HEK293 (cell line): ENCODE data around the gene ABCA2.

Source experiments
- REPIN1 ChIP-seq: fragments of 450-650 bp; formaldehyde crosslinking; IDR thresholded peaks from 2 replicates; pipeline ENCODE4 v1.5.1; 2017; ENCODE audit warnings: missing biosample characterization, missing genetic modification characterization, low read depth
- WT1 ChIP-seq: fragments of 450-650 bp; formaldehyde crosslinking; IDR thresholded peaks from 2 replicates; pipeline ENCODE4 v1.5.1; 2016; ENCODE audit warnings: missing biosample characterization, missing genetic modification characterization
- ZBTB7A ChIP-seq: fragments of 450-650 bp; formaldehyde crosslinking; IDR thresholded peaks from 2 replicates; pipeline ENCODE4 v1.5.1; 2016; ENCODE audit warnings: low read depth, missing biosample characterization, missing genetic modification characterization
- ZFHX2 ChIP-seq: fragments of 450-650 bp; formaldehyde crosslinking; conservative IDR thresholded peaks from 2 replicates; pipeline ENCODE4 v1.5.1; 2016; ENCODE audit warnings: missing biosample characterization, missing genetic modification characterization
- ZFP37 ChIP-seq: fragments of 450-650 bp; formaldehyde crosslinking; IDR thresholded peaks from 2 replicates; pipeline ENCODE4 v1.5.1; 2016; ENCODE audit warnings: missing biosample characterization, missing genetic modification characterization
- ZNF10 ChIP-seq: fragments of 450-650 bp; formaldehyde crosslinking; IDR thresholded peaks from 2 replicates; pipeline ENCODE4 v1.5.1; 2017; ENCODE audit warnings: missing biosample characterization, missing genetic modification characterization
- ZNF155 ChIP-seq: fragments of 450-650 bp; formaldehyde crosslinking; IDR thresholded peaks from 2 replicates; pipeline ENCODE4 v1.5.1; 2016; ENCODE audit warnings: missing biosample characterization, missing genetic modification characterization
- ZNF311 ChIP-seq: fragments of 450-650 bp; formaldehyde crosslinking; IDR thresholded peaks from 2 replicates; pipeline ENCODE4 v1.5.1; 2017; ENCODE audit warnings: missing biosample characterization, missing genetic modification characterization, borderline replicate concordance
- ZNF335 ChIP-seq: fragments of 450-650 bp; formaldehyde crosslinking; conservative IDR thresholded peaks from 2 replicates; pipeline ENCODE4 v1.5.1; 2016; ENCODE audit warnings: missing biosample characterization, missing genetic modification characterization
- ZNF37A ChIP-seq: fragments of 450-650 bp; IDR thresholded peaks from 2 replicates; pipeline ENCODE4 v1.5.1; 2018; ENCODE audit warnings: missing biosample characterization, missing genetic modification characterization
- ZNF391 ChIP-seq: fragments of 450-650 bp; formaldehyde crosslinking; IDR thresholded peaks from 2 replicates; pipeline ENCODE4 v1.5.1; 2016; ENCODE audit warnings: low read depth, missing biosample characterization, missing genetic modification characterization, borderline replicate concordance
- ZNF416 ChIP-seq: fragments of 450-650 bp; formaldehyde crosslinking; IDR thresholded peaks from 2 replicates; pipeline ENCODE4 v1.5.1; 2016; ENCODE audit warnings: missing biosample characterization, missing genetic modification characterization
- ZNF473 ChIP-seq: fragments of 450-650 bp; formaldehyde crosslinking; IDR thresholded peaks from 2 replicates; pipeline ENCODE4 v1.5.1; 2017; ENCODE audit warnings: missing biosample characterization, missing genetic modification characterization
- ZNF513 ChIP-seq: fragments of 450-650 bp; IDR thresholded peaks from 2 replicates; pipeline ENCODE4 v1.5.1; 2018; ENCODE audit warnings: missing biosample characterization, missing genetic modification characterization
- ZNF747 ChIP-seq: fragments of 450-650 bp; formaldehyde crosslinking; IDR thresholded peaks from 2 replicates; pipeline ENCODE4 v1.5.1; 2016; ENCODE audit warnings: missing biosample characterization, missing genetic modification characterization
- ZNF76 ChIP-seq: fragments of 450-650 bp; formaldehyde crosslinking; IDR thresholded peaks from 2 replicates; pipeline ENCODE4; 2016; ENCODE audit warnings: low read depth, missing biosample characterization, missing genetic modification characterization, borderline replicate concordance
- ZNF768 ChIP-seq: fragments of 450-650 bp; formaldehyde crosslinking; IDR thresholded peaks from 2 replicates; pipeline ENCODE4 v1.5.1; 2018; ENCODE audit warnings: missing biosample characterization, mild to moderate bottlenecking, missing genetic modification characterization
- ZSCAN5A ChIP-seq: fragments of 450-650 bp; formaldehyde crosslinking; IDR thresholded peaks from 2 replicates; pipeline ENCODE4 v1.5.1; 2016; ENCODE audit warnings: missing biosample characterization, missing genetic modification characterization
- TF ChIP-seq, protein P1 (sequence below): fragments of 450-650 bp; formaldehyde crosslinking; IDR thresholded peaks from 2 replicates; pipeline ENCODE4 v1.5.1; 2017; ENCODE audit warnings: missing biosample characterization, missing genetic modification characterization
- TF ChIP-seq, protein P2 (sequence below): fragments of 450-650 bp; formaldehyde crosslinking; IDR thresholded peaks from 2 replicates; pipeline ENCODE4 v1.5.1; 2016; ENCODE audit warnings: missing biosample characterization, missing genetic modification characterization, borderline replicate concordance
- TF ChIP-seq, protein P3 (sequence below): fragments of 450-650 bp; formaldehyde crosslinking; IDR thresholded peaks from 2 replicates; pipeline ENCODE4 v1.5.1; 2016; ENCODE audit warnings: missing biosample characterization, missing genetic modification characterization
- TF ChIP-seq, protein P4 (sequence below): fragments of 450-650 bp; formaldehyde crosslinking; IDR thresholded peaks from 2 replicates; pipeline ENCODE4 v1.5.1; 2016; ENCODE audit warnings: missing biosample characterization, missing genetic modification characterization
- TF ChIP-seq, protein P5 (sequence below): fragments of 450-650 bp; formaldehyde crosslinking; IDR thresholded peaks from 2 replicates; pipeline ENCODE4 v1.5.1; 2016; ENCODE audit warnings: missing biosample characterization, missing genetic modification characterization
- TF ChIP-seq, protein P6 (sequence below): fragments of 450-650 bp; formaldehyde crosslinking; IDR thresholded peaks from 2 replicates; pipeline ENCODE4 v1.5.1; 2016; ENCODE audit warnings: missing biosample characterization, missing genetic modification characterization

Gene ABCA2

GRCh38 chr9:137064027-137064879 lies 36.2 kb upstream of the ABCA2 start (continued):
- TF ChIP-seq ZNF391 (tag by site-specific recombination) (no peak), ZNF10 (tag by site-specific recombination) (no peak), ZFP37 (tag by site-specific recombination) (no peak), ZNF335 (tag by site-specific recombination) (no peak), ZFHX2 (tag by site-specific recombination) (peak; percentile 82), ZNF37A (no peak), REPIN1 (tag by site-specific recombination) (no peak), ZNF768 (tag by site-specific recombination) (no peak), ZNF76 (no peak), ZNF513 (no peak), ZBTB7A (tag by site-specific recombination) (no peak), ZSCAN5A (tag by site-specific recombination) (no peak), ZNF416 (tag by site-specific recombination) (no peak), ZNF155 (tag by site-specific recombination) (no peak), ZNF747 (tag by site-specific recombination) (no peak), WT1 (tag by site-specific recombination) (no peak), ZNF473 (tag by site-specific recombination) (no peak), ZNF311 (tag by site-specific recombination) (no peak)
- TF ChIP-seq, protein P1, sequence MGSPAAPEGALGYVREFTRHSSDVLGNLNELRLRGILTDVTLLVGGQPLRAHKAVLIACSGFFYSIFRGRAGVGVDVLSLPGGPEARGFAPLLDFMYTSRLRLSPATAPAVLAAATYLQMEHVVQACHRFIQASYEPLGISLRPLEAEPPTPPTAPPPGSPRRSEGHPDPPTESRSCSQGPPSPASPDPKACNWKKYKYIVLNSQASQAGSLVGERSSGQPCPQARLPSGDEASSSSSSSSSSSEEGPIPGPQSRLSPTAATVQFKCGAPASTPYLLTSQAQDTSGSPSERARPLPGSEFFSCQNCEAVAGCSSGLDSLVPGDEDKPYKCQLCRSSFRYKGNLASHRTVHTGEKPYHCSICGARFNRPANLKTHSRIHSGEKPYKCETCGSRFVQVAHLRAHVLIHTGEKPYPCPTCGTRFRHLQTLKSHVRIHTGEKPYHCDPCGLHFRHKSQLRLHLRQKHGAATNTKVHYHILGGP: no peak
- TF ChIP-seq, protein P2, sequence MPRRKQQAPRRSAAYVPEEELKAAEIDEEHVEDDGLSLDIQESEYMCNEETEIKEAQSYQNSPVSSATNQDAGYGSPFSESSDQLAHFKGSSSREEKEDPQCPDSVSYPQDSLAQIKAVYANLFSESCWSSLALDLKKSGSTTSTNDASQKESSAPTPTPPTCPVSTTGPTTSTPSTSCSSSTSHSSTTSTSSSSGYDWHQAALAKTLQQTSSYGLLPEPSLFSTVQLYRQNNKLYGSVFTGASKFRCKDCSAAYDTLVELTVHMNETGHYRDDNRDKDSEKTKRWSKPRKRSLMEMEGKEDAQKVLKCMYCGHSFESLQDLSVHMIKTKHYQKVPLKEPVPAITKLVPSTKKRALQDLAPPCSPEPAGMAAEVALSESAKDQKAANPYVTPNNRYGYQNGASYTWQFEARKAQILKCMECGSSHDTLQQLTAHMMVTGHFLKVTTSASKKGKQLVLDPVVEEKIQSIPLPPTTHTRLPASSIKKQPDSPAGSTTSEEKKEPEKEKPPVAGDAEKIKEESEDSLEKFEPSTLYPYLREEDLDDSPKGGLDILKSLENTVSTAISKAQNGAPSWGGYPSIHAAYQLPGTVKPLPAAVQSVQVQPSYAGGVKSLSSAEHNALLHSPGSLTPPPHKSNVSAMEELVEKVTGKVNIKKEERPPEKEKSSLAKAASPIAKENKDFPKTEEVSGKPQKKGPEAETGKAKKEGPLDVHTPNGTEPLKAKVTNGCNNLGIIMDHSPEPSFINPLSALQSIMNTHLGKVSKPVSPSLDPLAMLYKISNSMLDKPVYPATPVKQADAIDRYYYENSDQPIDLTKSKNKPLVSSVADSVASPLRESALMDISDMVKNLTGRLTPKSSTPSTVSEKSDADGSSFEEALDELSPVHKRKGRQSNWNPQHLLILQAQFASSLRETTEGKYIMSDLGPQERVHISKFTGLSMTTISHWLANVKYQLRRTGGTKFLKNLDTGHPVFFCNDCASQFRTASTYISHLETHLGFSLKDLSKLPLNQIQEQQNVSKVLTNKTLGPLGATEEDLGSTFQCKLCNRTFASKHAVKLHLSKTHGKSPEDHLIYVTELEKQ: no peak
- TF ChIP-seq, protein P3, sequence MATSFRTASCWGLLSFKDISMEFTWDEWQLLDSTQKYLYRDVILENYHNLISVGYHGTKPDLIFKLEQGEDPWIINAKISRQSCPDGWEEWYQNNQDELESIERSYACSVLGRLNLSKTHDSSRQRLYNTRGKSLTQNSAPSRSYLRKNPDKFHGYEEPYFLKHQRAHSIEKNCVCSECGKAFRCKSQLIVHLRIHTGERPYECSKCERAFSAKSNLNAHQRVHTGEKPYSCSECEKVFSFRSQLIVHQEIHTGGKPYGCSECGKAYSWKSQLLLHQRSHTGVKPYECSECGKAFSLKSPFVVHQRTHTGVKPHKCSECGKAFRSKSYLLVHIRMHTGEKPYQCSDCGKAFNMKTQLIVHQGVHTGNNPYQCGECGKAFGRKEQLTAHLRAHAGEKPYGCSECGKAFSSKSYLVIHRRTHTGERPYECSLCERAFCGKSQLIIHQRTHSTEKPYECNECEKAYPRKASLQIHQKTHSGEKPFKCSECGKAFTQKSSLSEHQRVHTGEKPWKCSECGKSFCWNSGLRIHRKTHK (tag by site-specific recombination): no peak
- TF ChIP-seq, protein P4, sequence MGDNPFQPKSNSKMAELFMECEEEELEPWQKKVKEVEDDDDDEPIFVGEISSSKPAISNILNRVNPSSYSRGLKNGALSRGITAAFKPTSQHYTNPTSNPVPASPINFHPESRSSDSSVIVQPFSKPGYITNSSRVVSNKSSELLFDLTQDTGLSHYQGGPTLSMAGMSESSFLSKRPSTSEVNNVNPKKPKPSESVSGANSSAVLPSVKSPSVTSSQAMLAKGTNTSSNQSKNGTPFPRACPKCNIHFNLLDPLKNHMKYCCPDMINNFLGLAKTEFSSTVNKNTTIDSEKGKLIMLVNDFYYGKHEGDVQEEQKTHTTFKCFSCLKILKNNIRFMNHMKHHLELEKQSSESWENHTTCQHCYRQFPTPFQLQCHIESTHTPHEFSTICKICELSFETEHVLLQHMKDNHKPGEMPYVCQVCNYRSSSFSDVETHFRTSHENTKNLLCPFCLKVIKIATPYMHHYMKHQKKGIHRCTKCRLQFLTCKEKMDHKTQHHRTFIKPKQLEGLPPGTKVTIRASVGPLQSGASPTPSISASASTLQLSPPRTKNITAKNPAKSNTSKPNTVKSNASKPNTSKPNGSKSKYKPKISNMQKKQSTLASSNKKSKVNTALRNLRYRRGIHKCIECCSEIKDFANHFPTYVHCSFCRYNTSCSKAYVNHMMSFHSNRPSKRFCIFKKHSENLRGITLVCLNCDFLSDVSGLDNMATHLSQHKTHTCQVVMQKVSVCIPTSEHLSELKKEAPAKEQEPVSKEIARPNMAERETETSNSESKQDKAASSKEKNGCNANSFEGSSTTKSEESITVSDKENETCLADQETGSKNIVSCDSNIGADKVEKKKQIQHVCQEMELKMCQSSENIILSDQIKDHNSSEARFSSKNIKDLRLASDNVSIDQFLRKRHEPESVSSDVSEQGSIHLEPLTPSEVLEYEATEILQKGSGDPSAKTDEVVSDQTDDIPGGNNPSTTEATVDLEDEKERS (tag by site-specific recombination): no peak
- TF ChIP-seq, protein P5, sequence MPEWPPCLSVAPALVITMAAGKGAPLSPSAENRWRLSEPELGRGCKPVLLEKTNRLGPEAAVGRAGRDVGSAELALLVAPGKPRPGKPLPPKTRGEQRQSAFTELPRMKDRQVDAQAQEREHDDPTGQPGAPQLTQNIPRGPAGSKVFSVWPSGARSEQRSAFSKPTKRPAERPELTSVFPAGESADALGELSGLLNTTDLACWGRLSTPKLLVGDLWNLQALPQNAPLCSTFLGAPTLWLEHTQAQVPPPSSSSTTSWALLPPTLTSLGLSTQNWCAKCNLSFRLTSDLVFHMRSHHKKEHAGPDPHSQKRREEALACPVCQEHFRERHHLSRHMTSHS (tag by site-specific recombination): no peak
- TF ChIP-seq, protein P6, sequence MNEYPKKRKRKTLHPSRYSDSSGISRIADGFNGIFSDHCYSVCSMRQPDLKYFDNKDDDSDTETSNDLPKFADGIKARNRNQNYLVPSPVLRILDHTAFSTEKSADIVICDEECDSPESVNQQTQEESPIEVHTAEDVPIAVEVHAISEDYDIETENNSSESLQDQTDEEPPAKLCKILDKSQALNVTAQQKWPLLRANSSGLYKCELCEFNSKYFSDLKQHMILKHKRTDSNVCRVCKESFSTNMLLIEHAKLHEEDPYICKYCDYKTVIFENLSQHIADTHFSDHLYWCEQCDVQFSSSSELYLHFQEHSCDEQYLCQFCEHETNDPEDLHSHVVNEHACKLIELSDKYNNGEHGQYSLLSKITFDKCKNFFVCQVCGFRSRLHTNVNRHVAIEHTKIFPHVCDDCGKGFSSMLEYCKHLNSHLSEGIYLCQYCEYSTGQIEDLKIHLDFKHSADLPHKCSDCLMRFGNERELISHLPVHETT (tag by site-specific recombination): no peak
